GM12875 (cell line): ENCODE data around the gene RPL22L1.
"Not testable (repeated sequence)": the region's sequence is repeated elsewhere in the genome, so short reads cannot be mapped to it uniquely, and the experiment has no call there.

Source experiments
- H3K4me3 ChIP-seq: one replicate; pipeline ENCODE4 v1.5.1; 2011; ENCODE audit warnings: low read depth, low read length, control low read depth
- TF ChIP-seq, protein P1 (sequence below): IDR thresholded peaks from 2 replicates; pipeline ENCODE4 v1.5.1; 2011; ENCODE audit warnings: low read depth, mild to moderate bottlenecking, control low read depth, inconsistent platforms, low read length, moderate library complexity, borderline replicate concordance; ENCODE audit not compliant: insufficient read depth

Gene RPL22L1

DNA sequence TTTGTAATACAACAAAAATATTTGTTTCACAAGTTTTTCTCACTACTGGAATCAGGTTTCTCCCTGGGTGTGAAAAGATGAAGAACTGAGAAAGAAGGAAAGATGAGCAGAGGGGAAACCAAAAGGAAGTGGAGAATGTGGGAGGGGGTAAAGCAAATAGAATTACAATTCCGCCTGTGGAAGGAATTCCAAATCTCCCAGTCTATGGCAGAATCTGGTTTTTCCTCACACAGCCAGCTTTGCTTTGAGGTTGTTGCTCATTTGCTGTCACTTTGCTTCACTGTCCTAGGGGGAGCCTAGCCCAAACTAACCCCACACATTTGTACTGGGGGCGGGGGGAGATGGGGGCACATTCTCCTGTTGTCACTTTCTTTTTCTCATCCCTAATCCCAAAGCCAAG is 43.9 kb downstream of the RPL22L1 start:
- TF ChIP-seq, protein P1, sequence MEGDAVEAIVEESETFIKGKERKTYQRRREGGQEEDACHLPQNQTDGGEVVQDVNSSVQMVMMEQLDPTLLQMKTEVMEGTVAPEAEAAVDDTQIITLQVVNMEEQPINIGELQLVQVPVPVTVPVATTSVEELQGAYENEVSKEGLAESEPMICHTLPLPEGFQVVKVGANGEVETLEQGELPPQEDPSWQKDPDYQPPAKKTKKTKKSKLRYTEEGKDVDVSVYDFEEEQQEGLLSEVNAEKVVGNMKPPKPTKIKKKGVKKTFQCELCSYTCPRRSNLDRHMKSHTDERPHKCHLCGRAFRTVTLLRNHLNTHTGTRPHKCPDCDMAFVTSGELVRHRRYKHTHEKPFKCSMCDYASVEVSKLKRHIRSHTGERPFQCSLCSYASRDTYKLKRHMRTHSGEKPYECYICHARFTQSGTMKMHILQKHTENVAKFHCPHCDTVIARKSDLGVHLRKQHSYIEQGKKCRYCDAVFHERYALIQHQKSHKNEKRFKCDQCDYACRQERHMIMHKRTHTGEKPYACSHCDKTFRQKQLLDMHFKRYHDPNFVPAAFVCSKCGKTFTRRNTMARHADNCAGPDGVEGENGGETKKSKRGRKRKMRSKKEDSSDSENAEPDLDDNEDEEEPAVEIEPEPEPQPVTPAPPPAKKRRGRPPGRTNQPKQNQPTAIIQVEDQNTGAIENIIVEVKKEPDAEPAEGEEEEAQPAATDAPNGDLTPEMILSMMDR = no peak
- no peak overlapping the region for H3K4me3 ChIP-seq

DNA sequence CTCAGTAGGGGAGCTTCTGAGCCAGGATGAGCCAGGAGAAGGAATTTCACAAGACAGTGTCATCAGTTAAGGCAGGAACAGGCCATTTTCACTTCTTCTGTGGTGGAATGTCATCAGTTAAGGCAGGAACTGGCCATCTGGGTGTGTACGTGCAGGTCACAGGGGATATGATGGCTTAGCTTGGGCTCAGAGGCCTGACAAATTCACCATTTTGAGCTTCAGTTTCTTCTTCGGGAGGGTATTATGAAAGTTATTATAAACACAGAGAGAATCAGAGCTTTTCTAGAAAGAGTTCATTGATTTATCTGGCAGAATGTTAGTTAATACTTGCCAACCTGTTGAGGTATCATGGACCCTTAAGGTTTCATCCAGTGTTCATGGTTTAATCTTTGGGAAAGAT is 46.4 kb downstream of the RPL22L1 start:
- not testable (repeated sequence) for H3K4me3 ChIP-seq

DNA sequence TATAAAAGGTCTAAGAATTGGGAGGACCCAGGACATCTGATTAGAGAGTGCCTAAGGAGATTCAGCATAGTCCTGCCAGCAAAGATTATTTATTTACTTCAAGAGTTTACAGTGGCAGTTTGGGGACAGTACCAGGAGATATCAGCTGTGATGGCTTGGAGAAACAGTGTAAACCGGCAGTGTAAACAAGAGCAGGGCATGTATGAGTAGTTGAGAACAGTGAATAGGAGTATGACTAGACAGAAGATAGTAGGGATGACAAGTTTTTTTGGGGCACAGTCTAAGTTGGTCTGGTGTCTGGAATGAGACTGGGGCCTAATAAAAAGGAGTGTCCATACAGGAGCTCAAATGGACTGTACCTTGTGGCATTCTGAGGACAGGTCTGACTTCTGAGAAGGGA is 51.7 kb downstream of the RPL22L1 start:
- not testable (repeated sequence) for H3K4me3 ChIP-seq

DNA sequence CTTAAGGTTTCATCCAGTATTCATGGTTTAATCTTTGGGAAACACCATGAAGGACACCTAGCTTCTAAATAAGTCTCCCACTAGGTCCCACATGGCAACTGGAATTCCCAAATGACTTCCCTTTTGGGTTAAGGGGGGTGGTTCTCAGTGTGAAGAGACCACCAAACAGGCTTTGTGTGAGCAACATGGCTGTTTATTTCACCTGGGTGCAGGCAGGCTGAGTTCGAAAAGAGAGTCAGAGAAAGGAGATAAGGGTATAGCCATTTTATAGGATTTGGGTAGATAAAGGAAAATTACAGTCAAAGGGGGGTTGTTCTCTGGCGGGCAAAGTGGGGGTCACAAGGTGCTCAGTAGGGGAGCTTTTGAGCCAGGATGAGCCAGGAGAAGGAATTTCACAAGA is 52.5 kb downstream of the RPL22L1 start:
- H3K4me3 ChIP-seq = not testable (repeated sequence)

DNA sequence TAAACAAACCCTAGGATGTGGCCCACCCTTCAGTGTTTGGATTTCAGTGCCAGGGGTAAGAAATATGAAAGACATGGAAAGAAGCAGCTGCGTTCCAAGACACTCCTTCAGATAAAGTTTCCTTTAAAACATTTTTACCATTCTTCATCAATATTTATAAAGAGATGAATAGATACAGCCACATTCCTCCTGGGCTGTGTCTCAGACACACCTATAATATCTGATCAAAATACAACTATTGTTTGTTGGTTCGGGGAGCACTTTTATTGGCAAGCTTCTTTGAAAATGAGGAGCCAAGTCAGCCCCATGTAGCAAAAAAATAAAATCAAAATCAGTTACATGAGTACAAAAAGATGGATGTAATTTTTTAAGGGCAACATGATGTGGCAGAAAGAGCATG is 53.2 kb downstream of the RPL22L1 start:
- TF ChIP-seq, protein P1 = no peak
- H3K4me3 ChIP-seq = no peak overlapping the region

DNA sequence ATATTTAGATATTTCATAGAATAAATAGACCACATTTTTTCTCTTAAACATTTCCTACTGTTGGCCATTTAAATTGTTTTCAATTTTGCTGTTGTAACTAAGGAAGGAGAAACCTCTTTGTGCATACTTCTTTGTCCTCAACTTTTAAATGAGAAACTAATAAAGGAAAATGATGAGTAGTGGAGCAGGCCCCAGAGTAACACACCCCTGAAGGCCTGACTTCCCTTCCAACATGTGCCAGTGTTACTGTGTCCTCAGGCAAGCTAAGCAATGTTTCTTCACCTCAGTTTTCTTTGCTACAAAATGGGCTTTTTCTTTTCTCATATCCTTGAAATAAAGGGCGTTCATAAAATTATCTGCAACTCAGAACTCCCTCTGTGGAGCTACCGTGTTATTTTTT is 53.7 kb downstream of the RPL22L1 start:
- H3K4me3 ChIP-seq = no peak overlapping the region
- TF ChIP-seq, protein P1 = no peak

DNA sequence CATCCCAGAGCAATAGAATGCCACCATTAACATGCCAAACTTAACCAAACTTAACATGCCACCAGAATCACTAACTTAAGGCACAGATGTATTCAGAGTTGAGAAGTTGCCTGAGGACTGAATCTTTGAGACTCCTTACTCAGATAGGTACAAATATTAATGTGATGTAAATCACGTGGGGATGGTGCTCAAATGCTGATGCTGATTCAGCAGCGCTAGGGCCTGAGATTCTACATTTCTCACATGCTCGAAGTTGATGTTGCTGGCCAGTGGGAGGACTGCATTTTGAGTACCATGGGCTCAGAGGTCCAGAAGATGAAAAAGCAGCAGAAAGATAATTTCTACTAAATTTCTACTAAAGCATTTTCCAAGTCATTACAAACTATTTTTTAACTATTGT is 54.1 kb downstream of the RPL22L1 start:
- TF ChIP-seq, protein P1 = no peak
- H3K4me3 ChIP-seq = no peak overlapping the region

DNA sequence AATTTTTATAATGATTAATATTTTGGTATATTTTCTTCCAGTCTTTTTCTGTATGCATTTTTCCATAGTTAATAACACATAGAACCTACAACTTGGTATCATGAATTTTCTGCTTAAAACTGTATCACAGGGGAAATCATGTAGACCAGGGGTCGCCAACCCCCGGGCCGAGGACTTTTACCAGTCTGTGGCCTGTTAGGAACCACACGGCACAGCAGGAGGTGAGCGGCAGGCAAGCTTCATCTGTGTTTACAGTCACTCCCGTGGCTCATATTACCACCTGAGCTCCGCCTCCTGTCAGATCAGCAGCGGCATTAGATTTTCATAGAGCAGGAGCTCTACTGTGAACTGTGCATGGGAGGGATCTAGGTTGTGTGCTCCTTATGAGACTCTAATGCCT is 54.7 kb downstream of the RPL22L1 start:
- no peak overlapping the region for H3K4me3 ChIP-seq
- TF ChIP-seq, protein P1 = no peak
